GM19324 (cell line): ENCODE results near the gene LRP1B.

Source experiments
- ATAC-seq: cut with Tn5 transposase; IDR thresholded peaks from one replicate; pipeline ENCODE4 v1.9.1; 2021; ENCODE audit warnings: mild to moderate bottlenecking, moderate library complexity; ENCODE audit not compliant: unreplicated experiment, low FRiP score

LRP1B gene

GRCh38 chr2:140604096-140604495 lies 1526.7 kb downstream of the LRP1B start:
- ATAC-seq, result no peak

GRCh38 chr2:140603416-140603815 lies 1527.4 kb downstream of the LRP1B start:
- ATAC-seq, result no peak

GRCh38 chr2:140601801-140602200 lies 1529.0 kb downstream of the LRP1B start:
- no peak for ATAC-seq

GRCh38 chr2:140601342-140601741 lies 1529.5 kb downstream of the LRP1B start:
- no peak for ATAC-seq

- ATAC-seq, result no peak
These were observed 1530.7 kb downstream of the LRP1B start for GRCh38 chr2:140600116-140600515.

GRCh38 chr2:140597836-140598235 lies 1533.0 kb downstream of the LRP1B start:
- no peak for ATAC-seq

GRCh38 chr2:140597205-140597604 lies 1533.6 kb downstream of the LRP1B start:
- no peak for ATAC-seq

GRCh38 chr2:140596447-140596846 lies 1534.4 kb downstream of the LRP1B start:
- no peak for ATAC-seq

- no peak for ATAC-seq
These were observed 1535.7 kb downstream of the LRP1B start for GRCh38 chr2:140595107-140595506.

GRCh38 chr2:140593132-140593531 lies 1537.7 kb downstream of the LRP1B start:
- no peak for ATAC-seq

- ATAC-seq, result no peak
These were observed 1541.1 kb downstream of the LRP1B start for GRCh38 chr2:140589696-140590095.

- ATAC-seq, result no peak
These were observed 1541.5 kb downstream of the LRP1B start for GRCh38 chr2:140589273-140589672.

GRCh38 chr2:140586379-140586778 lies 1544.4 kb downstream of the LRP1B start:
- no peak for ATAC-seq

GRCh38 chr2:140585016-140585415 lies 1545.8 kb downstream of the LRP1B start:
- no peak for ATAC-seq

GRCh38 chr2:140584471-140584870 lies 1546.3 kb downstream of the LRP1B start:
- ATAC-seq, result no peak

- no peak for ATAC-seq
These were observed 1550.2 kb downstream of the LRP1B start for GRCh38 chr2:140580532-140581151.

- no peak for ATAC-seq
These were observed 1553.4 kb downstream of the LRP1B start for GRCh38 chr2:140577453-140577852.

- no peak for ATAC-seq
These were observed 1563.1 kb downstream of the LRP1B start for GRCh38 chr2:140567734-140568133.

GRCh38 chr2:140565756-140566155 lies 1565.1 kb downstream of the LRP1B start:
- ATAC-seq, result no peak

GRCh38 chr2:140555701-140556100 lies 1575.1 kb downstream of the LRP1B start:
- ATAC-seq, result no peak

- ATAC-seq, result no peak
These were observed 1578.2 kb downstream of the LRP1B start for GRCh38 chr2:140552634-140553033.

- no peak for ATAC-seq
These were observed 1579.5 kb downstream of the LRP1B start for GRCh38 chr2:140551287-140551686.

GRCh38 chr2:140550821-140551220 lies 1580.0 kb downstream of the LRP1B start:
- no peak for ATAC-seq
